Stimulated activated CD8-positive, alpha-beta memory T cell treated with anti-CD3 and anti-CD28 coated beads, Interleukin-7, amount 100 ng/mL, for 4 hours (primary cell): ENCODE results near the gene PAPLN.

Source experiments
- DNase-seq, 2 donors: peaks; one replicate each; pipeline ENCODE4 v3.0.0-alpha.2; 2020; ENCODE audit warnings: low read depth in 2 of 2

The PAPLN gene

DNA sequence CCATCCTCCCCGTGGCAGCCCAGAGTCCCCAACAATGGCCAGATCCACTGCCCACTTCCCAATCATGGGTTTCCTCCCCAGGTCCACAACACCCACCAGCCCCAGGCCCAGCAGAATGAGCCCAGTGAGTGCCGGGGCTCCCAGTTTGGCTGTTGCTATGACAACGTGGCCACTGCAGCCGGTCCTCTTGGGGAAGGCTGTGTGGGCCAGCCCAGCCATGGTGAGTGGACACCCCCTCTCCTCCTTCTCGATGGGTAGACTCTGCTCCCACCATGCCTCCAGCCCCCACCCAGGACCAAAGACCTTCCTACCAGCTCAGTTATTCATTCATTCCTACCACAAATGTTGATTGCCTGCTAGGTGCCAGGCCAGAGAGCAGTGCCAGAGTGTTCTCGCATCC lies 23.8 kb downstream of the PAPLN start:
- DNase-seq = no peak

DNA sequence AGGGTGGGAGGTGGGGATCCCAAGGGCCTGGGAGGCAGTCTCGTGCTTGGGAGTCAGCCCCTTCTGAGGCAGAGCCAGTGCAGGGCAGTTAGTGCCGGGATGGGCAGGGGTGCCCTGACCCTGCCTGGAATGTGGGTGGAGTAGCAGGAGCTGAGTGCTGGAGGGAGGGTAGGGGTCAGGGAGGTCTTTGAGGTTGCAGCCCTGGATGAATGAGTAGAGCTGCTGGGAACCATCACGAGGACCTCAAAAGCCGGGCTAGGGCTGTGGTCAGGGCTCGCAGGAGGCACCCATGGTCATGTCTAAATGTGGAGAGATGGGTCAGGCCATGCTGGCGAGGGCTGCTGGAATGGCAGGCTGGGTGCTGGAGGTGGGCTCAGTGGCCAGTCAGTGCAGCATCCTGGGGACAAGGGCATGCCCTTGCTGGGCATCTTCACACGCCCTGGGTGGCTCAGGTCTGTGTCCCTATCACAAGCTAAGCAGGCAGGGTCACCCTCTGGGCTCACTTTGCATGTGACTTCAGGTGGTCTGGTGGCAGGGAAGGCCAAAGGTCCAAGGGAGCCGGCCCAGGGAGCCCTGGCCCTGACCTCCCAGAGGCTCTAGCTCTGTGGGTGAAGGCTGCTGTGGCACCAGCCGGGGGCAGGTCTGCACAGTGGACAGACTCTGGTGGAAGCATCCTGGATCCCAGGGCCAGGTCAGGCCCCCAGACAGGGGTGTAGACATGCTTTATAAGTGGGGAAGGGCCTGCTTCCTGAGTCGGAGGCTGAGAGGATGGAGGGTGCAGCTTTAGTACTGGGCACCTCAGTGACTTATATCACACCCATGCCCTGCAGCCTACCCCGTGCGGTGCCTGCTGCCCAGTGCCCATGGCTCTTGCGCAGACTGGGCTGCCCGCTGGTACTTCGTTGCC lies 24.5 kb downstream of the PAPLN start:
- no peak for DNase-seq

- DNase-seq = no peak
These were observed 25.3 kb downstream of the PAPLN start for GRCh38 chr14:73262427-73263183.

GRCh38 chr14:73263606-73264005 lies 26.3 kb downstream of the PAPLN start:
- DNase-seq = no peak

DNA sequence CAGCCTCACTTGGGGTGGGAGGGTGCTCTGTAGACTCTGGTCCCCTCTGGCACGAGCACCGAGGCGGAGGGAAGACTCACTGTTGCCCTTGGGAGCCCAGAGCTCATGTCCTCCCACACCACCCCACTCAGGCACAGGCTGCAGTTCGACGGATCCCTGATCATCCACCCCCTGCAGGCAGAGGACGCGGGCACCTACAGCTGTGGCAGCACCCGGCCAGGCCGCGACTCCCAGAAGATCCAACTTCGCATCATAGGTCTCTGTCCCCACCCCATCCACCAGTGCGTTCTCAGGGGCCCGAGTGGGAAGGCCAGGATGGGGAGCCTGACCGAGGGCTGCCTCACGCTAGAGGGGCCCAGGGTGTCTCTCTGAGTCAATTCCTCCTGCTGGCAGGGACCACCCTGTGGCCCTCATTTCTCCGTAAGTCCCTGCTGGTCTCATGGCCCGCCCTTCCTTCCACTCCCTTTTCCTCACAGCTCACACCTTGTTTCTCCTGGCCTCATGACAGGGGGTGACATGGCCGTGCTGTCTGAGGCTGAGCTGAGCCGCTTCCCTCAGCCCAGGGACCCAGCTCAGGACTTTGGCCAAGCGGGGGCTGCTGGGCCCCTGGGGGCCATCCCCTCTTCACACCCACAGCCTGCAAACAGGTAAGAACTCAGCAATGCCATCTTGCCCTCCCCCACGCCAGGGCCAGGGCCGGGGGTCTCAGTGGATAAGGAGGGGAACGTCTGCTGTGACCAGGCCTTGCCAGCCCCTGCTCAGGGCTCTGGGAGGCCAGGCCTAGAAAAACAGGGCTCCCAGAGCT lies 27.0 kb downstream of the PAPLN start:
- DNase-seq = no peak

DNA sequence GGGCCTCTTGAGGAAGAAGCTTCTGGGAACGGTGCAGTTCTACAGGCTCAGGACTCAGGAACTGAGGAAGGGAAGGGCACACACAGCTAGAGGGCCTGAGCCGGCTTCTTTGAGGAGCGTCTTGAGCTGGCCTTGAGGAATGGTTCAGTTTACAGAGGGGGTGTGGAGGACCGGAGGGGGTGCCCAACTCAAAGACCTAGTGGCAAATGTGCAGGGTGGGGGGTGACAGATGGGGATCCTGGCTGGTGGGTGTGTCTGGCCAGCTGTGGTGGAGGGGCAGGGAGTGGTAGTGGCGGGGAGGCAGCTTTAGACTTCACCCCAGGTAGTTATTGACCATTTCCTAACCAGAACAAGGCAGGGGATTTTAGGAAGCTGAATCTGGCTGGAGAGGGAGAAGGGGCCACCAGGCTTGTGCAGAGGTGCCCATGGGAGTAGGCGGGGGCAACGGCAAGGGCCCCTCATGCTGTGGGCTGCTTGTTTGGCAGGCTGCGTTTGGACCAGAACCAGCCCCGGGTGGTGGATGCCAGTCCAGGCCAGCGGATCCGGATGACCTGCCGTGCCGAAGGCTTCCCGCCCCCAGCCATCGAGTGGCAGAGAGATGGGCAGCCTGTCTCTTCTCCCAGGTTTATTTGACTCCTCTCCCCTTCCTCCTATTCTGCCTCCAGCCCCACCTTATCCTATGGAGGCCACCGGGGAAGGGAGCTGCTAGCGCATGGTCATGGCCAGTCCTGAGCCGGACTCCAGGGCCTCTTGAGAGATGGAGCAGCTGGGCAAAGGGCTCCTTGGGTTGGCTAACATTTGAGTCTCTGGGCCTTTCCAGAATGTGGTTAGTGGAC lies 27.8 kb downstream of the PAPLN start:
- no peak for DNase-seq

DNA sequence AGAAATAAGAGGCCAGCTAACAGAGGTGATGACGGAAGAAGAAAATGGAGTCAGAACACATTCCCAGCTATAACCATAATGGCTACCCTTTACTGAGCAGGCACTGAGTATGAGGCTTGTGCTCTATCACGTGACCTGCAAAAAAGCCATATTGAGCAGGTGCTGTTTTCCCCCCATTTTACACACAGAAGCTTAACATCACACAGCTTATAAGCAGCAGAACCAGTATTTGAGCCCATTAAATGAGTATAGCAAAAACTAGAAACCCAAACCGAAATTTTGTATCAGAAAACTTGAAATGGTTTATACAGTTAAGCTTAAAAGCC lies 28.4 kb downstream of the PAPLN start:
- DNase-seq = no peak

GRCh38 chr14:73266317-73266716 lies 29.0 kb downstream of the PAPLN start:
- DNase-seq = no peak

GRCh38 chr14:73267474-73267873 lies 30.2 kb downstream of the PAPLN start:
- no peak for DNase-seq

DNA sequence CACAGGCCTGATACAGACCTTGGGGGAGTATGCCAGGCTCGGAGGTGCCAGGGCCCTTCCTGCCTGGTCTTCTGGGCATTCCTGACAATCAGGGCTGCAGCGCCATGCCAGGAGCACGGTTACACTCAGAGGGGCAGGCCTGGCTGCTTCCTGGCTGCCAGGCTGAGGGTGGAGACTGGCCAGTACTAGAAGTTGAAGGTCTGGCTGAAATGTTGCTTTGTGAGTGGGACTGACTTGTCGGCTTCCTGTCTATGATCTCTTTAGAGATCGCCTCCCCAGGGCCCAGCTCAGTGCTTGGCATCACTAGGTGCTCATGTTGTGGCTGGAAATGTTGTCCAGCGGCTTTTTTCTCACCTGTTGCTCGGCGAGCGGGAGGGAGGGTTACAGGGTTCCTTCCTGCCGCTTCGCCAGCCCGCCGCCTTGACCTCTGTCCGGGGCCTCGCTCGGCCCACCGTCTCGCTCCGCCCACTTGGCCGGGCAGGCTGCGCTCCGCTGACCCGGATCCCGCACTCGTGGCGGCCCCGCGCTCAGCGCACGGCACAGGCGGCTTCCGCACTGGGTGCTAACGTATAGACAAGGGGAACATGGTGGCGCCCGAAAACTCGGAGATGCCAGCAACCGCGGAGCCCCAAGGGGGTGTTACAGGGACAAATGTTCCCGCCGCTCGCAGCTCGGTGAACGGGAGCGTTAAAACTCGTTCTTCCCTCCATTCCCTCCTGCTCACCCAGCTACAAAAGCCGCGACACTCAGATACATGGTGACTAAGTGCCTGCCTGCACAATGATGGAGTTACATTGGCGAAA lies 32.6 kb downstream of the PAPLN start:
- no peak for DNase-seq

GRCh38 chr14:73272393-73272792 lies 35.1 kb downstream of the PAPLN start:
- no peak for DNase-seq

DNA sequence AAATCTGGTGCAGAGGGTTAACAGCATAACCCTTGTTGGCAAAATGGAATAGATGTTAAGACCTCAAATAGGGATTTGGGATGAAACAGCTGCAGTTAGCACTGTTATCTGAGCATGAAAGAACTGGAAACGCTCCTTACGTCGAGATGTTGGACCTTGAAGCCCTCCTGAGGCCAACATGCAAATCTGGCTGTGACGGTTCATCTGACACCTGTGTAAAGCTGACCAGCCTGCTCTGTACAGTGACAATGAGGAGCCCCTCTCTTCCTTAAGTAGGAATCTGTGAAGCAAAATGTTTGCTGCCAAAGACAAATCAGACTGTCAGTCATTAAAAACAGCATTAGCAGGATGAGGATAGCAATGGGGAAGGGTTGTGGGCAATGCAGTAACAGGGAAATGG lies 36.5 kb downstream of the PAPLN start:
- no peak for DNase-seq

DNA sequence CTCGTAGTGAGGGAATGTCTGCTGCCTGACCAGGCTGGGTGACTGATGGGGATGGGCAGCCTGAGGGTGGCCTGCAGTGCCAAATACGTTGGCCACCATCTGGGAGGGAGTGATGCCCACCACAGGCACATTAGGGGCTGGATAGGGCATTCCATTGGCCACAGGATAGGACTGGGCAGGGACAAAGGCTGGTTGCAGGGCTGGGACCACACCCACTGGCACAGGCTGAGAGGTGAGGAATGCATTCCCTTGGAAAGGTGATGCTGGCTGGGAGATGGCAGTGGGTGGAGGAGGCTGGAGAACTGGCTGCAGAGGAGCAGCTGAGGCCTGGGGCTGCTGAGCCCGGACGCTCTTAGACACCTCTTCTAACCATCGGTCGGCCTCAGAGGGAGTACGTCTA lies 39.5 kb downstream of the PAPLN start:
- no peak for DNase-seq

GRCh38 chr14:73277376-73277775 lies 40.1 kb downstream of the PAPLN start:
- DNase-seq = no peak

DNA sequence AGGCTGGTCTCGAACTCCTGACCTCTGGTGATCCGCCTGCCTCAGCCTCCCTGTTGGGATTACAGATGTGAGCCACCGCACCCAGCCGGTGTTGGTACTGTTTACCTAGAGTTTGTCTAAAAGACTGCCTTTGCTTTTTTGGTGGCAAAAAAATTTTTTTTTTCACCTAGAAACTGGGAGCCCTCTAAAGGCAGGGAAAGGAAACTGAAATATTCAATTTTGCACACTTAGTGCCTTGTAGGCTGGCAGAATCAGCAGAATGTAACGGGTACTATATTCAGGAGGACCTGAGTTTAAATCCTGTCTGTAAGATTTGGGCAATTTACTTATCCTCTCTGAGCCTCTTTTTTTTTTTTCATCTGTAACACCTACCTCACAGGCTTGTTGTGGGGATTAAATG lies 43.6 kb downstream of the PAPLN start:
- no peak for DNase-seq

DNA sequence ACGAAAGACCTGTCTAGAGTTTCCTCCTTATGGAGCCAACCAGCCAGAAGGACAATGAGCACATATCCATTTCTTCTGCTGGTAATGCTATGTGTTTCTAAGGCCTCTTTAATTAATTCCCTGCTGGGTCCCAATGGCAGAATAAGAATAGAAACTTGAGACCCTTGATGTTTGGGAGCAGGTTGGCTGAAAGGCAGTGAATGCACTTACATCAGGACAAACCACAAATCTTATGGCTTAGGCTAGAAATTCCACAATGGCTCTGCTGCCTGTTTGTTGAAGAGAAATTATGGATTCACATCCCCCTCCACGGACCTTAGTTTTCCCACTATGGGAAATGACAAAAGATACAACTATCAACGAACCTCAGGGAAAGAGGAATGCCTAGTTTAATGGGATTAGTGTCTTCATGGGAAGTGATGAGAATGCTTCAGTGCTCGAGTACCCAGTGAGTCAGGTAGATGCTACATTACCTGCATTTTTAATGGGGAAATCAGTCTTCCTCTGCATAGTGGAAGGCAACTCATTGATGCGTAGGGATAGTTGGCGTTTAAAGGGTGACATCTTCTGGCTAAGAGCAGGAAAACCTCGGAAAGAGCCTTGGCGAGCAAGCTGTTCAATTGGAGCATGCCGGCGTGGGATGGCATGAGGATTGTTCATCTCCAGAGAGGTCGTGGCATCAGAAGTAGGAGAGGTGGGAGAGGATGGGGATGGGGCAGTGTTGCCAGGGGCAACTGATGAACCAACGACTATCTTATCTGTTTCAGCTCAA lies 46.5 kb downstream of the PAPLN start:
- no peak for DNase-seq

DNA sequence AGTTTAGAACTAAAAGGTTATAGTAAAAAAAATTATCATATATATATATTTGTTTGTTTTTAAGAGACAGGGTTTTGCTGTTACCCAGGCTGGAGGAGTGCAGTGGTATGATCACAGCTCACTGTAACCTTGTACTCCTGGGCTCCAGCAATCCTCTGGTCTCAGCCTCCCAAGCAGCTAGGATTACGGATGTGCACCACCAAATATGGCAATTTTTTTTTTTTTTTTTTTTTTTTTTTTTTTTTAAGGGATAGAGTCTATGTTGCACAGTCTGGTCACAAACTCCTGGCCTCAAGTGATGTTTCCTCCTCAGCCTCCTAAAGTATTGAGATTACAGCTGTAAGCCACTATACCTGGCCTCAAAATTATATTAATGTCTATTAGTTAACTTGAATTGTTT lies 48.7 kb downstream of the PAPLN start:
- no peak for DNase-seq

- no peak for DNase-seq
These were observed 49.3 kb downstream of the PAPLN start for GRCh38 chr14:73286598-73286997.

DNA sequence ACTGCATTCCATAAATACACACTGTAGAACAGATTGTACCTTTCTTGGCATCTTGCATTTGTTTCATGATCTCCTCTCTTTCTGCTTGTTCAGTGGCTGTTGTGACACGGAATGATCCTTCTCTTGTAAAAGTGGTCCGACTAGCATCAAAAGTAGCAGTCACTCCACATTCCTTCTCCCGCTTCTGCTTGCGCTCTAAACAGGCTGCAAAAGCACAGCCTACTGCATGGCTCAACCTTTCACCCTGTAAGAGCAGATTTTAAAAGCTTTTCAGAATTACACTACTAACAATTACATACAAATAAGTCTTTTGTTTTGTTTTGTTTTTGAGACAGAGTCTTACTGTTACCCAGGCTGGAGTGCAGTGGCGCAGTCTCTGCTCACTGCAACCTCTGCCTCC lies 49.8 kb downstream of the PAPLN start:
- DNase-seq = no peak

- DNase-seq = no peak
These were observed 52.0 kb downstream of the PAPLN start for GRCh38 chr14:73289308-73289707.
